ENCODE data around the gene SH3TC1.

DNA sequence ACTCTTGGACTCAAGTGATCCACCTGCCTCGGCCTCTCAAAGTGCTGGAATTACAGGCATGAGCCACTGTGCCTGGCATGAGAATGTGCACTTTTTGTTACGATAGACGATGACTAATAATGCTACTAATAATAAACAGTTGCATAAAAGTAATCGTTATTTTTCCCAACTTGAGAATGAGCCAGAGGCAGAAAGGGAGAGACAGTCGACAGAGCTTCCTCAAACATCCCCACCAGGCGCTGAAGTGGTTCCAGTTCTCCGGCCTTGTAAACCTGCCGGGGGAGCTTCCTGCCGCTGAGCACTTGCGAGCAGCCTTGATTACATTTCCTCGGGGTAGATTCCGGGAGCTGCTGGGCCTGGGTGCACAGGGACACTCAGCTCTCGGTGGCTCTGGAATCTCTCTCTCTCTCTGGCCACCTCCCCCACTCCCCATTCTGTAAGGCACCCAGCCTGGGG, 61.6 kb downstream of the SH3TC1 start:
- TF ChIP-seq, protein P1, sequence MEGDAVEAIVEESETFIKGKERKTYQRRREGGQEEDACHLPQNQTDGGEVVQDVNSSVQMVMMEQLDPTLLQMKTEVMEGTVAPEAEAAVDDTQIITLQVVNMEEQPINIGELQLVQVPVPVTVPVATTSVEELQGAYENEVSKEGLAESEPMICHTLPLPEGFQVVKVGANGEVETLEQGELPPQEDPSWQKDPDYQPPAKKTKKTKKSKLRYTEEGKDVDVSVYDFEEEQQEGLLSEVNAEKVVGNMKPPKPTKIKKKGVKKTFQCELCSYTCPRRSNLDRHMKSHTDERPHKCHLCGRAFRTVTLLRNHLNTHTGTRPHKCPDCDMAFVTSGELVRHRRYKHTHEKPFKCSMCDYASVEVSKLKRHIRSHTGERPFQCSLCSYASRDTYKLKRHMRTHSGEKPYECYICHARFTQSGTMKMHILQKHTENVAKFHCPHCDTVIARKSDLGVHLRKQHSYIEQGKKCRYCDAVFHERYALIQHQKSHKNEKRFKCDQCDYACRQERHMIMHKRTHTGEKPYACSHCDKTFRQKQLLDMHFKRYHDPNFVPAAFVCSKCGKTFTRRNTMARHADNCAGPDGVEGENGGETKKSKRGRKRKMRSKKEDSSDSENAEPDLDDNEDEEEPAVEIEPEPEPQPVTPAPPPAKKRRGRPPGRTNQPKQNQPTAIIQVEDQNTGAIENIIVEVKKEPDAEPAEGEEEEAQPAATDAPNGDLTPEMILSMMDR (IDR thresholded peaks at IDR 0.05; ENCODE audit: insufficient read depth, low read length), result no peak
- TF ChIP-seq GABPA (IDR thresholded peaks at IDR 0.05; ENCODE audit: low read depth) (no peak), POLR2AphosphoS5 (IDR thresholded peaks at IDR 0.05; ENCODE audit: low read depth) (no peak), SPI1 (IDR thresholded peaks at IDR 0.05; ENCODE audit: borderline replicate concordance, low read depth) (no peak)
- TF ChIP-seq, protein P2, sequence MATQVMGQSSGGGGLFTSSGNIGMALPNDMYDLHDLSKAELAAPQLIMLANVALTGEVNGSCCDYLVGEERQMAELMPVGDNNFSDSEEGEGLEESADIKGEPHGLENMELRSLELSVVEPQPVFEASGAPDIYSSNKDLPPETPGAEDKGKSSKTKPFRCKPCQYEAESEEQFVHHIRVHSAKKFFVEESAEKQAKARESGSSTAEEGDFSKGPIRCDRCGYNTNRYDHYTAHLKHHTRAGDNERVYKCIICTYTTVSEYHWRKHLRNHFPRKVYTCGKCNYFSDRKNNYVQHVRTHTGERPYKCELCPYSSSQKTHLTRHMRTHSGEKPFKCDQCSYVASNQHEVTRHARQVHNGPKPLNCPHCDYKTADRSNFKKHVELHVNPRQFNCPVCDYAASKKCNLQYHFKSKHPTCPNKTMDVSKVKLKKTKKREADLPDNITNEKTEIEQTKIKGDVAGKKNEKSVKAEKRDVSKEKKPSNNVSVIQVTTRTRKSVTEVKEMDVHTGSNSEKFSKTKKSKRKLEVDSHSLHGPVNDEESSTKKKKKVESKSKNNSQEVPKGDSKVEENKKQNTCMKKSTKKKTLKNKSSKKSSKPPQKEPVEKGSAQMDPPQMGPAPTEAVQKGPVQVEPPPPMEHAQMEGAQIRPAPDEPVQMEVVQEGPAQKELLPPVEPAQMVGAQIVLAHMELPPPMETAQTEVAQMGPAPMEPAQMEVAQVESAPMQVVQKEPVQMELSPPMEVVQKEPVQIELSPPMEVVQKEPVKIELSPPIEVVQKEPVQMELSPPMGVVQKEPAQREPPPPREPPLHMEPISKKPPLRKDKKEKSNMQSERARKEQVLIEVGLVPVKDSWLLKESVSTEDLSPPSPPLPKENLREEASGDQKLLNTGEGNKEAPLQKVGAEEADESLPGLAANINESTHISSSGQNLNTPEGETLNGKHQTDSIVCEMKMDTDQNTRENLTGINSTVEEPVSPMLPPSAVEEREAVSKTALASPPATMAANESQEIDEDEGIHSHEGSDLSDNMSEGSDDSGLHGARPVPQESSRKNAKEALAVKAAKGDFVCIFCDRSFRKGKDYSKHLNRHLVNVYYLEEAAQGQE (IDR thresholded peaks at IDR 0.05; ENCODE audit: insufficient replicate concordance, low read depth), result no peak
